ENCODE measurements around the gene DPF3. TPM values are rescaled to one million over a fixed set of nuclear protein-coding genes. Genes with fewer than 3 reads are reported as not detected.

Gene DPF3
- total and polyA plus RNA-seq, 9 of the 15 experiments (the other 6 are each of a cell fraction or from before 2014, with no cell fraction given): 0.21 to 4.9 (median 1.2) TPM

DNA sequence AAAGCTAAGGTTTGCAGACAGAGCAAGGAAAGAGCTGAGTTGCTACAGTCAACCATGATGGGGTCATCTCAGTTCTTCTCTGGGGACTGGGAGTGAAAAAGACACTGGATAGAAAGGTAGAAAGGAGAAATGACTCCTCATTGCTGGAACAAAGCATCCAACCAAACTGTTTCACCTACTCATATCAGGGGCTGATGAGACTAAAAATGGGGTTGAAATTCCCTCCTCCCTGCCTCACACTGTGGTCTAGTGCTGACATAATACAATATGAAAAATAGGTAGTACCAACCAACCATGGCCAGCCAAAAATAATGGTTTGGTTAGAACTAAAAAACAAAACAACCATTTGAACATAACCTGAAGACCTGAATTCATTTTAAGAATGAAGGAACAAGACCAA is 220.7 kb downstream of the DPF3 start (continued):
- TF ChIP-seq MBD1 (CRISPR knock-in tag; IDR thresholded peaks at IDR 0.05) (no peak), PYGO2 (tag; IDR thresholded peaks at IDR 0.05) (no peak), SMAD4 (CRISPR knock-in tag; conservative IDR thresholded peaks at IDR 0.05) (no peak), ZNF197 (CRISPR knock-in tag; IDR thresholded peaks at IDR 0.05; ENCODE audit: low read depth) (no peak), C11orf30 (IDR thresholded peaks at IDR 0.05; ENCODE audit: low read depth) (no peak), MYBL2 (IDR thresholded peaks at IDR 0.05; ENCODE audit: low read depth) (no peak), MYBL2 (CRISPR knock-in tag; IDR thresholded peaks at IDR 0.05; ENCODE audit: borderline replicate concordance) (no peak)
- TF ChIP-seq, protein P1, sequence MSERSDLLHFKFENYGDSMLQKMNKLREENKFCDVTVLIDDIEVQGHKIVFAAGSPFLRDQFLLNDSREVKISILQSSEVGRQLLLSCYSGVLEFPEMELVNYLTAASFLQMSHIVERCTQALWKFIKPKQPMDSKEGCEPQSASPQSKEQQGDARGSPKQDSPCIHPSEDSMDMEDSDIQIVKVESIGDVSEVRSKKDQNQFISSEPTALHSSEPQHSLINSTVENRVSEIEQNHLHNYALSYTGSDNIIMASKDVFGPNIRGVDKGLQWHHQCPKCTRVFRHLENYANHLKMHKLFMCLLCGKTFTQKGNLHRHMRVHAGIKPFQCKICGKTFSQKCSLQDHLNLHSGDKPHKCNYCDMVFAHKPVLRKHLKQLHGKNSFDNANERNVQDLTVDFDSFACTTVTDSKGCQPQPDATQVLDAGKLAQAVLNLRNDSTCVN (CRISPR knock-in tag; IDR thresholded peaks at IDR 0.05): no peak

DNA sequence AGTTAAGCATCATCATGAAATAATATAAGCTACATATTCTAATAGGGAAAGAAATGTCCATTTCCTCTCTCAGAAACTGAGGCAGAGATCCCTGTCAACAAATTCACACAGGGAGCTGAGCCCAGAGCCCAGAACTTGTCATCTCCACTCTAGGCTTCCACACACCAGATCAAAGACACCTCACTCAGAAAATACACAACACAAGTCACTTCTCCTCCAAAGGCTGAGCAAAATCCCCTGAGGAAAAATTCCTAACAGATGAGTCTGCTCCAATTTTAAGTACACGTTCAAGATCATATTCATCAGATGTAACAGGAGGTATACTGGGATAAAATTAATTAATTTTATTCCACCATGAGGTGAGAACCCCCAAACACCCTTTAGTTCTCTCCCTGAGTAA is 227.3 kb downstream of the DPF3 start:
- CTCF ChIA-PET (ENCODE audit: low intra/inter-chr PET ratio): interaction anchor here (0.6 kb wide), 1 partner anchor 240 kb away, joined by 3 read pairs; no protein-coding TSS in a partner anchor
- ATAC-seq (no peak), FAIRE-seq (no peak), DNase-seq (ENCODE audit: extremely low read depth in 1 of 4, low spot score in 3 of 4) (no peak)
- POLR2A ChIA-PET: no interaction called here
- Histone ChIP-seq H3K9ac (ENCODE audit: insufficient read depth in 1 of 2, low read depth in 2 of 2, low read length in 2 of 2) (no peak overlapping the region), H4K20me1 (replicated peaks; ENCODE audit: control insufficient read depth, insufficient read depth, low read length) (no peaks in the 10 kb centered on the region), H3K79me2 (ENCODE audit: control insufficient read depth, insufficient read depth, low read length) (no peaks in the 10 kb centered on the region), H3K27ac (ENCODE audit: extremely low read depth, low read depth, low read length) (no peak overlapping the region), H3K4me3 (no peak overlapping the region), H3K27me3 (ENCODE audit: control insufficient read depth in 2 of 2, insufficient read depth in 2 of 2, low read length in 2 of 2) (no peaks in the 10 kb centered on the region), H3K36me3 (ENCODE audit: control insufficient read depth, insufficient read depth, low read length) (no peaks in the 10 kb centered on the region), H3K9me3 (replicated peaks; ENCODE audit: control insufficient read depth, insufficient read depth, low read depth, low read length) (no peaks in the 10 kb centered on the region), H3K9me1 (ENCODE audit: control insufficient read depth, insufficient read depth, low read length) (no peaks in the 10 kb centered on the region), H2AFZ (ENCODE audit: low read depth, low read length) (no peak overlapping the region), H3K4me2 (ENCODE audit: insufficient read depth, low read length) (no peak overlapping the region), H3K4me1 (replicated peaks in 1 of 2; ENCODE audit: control insufficient read depth in 2 of 2, insufficient read depth in 2 of 2, low read length in 2 of 2) (no peaks in the 10 kb centered on the region)
- no peak for TF ChIP-seq TAF9B (IDR thresholded peaks at IDR 0.05; ENCODE audit: partially characterized antibody)
- no peak for TF ChIP-seq NKRF (IDR thresholded peaks at IDR 0.05; ENCODE audit: borderline replicate concordance)
- no peak for TF ChIP-seq ZNF133 (CRISPR knock-in tag; IDR thresholded peaks at IDR 0.05)
- TF ChIP-seq, protein P2, sequence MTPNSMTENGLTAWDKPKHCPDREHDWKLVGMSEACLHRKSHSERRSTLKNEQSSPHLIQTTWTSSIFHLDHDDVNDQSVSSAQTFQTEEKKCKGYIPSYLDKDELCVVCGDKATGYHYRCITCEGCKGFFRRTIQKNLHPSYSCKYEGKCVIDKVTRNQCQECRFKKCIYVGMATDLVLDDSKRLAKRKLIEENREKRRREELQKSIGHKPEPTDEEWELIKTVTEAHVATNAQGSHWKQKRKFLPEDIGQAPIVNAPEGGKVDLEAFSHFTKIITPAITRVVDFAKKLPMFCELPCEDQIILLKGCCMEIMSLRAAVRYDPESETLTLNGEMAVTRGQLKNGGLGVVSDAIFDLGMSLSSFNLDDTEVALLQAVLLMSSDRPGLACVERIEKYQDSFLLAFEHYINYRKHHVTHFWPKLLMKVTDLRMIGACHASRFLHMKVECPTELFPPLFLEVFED (CRISPR knock-in tag; conservative IDR thresholded peaks at IDR 0.05): no peak
- WGBS (ENCODE audit: insufficient coverage, low coverage, missing lambda C conversion rate): 0% methylated on average over 1 of the region's 1 CpG
- no TSS peak for BruUV-seq (replicated peaks)
- in situ Hi-C loops (cut with MboI): no loop called here
- intact Hi-C loops (cut with micrococcal nuclease): no loop called here

All from K562 (cell line).